Measurements from ENCODE around the gene HCRTR1.

GRCh38 chr1:31647106-31647505 lies 29.6 kb downstream of the HCRTR1 start:
- TF ChIP-seq CTCF (IDR thresholded peaks at IDR 0.05) (no peak), POLR2A (IDR thresholded peaks at IDR 0.05) (no peak)
